T-cell (primary cell): ENCODE data around the gene ONECUT1. TPM values are rescaled to one million over a fixed set of nuclear protein-coding genes. Genes with fewer than 3 reads are reported as not detected.
A peak's percentile ranks its signal among the peaks of the same experiment; 100 is the strongest.

Experiments
- ATAC-seq, 4 experiments: fragments of 200-7000 bp in 3 of 4; fragments of 150-1000 bp in 1 of 4; cut with Tn5 transposase; replicated peaks in 1 of 4; 1 replicate in 3 of 4; 2 replicates in 1 of 4; pipeline ENCODE4 v1.10.0; 2021; ENCODE audit warnings: moderate library complexity in 3 of 4, mild to moderate bottlenecking in 2 of 4, moderate number of reproducible peaks in 1 of 4
- CTCF ChIA-PET, 2 donors: fragments of 300-600 bp; sonication (Branson Sonifier 250); formaldehyde crosslinking; loops; one replicate each; lab custom pipeline; 2022; ENCODE audit warnings: antibody characterized with exemption in 2 of 2; lab: Charles Lee
- POLR2A ChIA-PET, 2 donors: fragments of 300-600 bp; sonication (Branson Sonifier 250); formaldehyde crosslinking; loops; one replicate each; lab custom pipeline; 2022; ENCODE audit warnings: antibody characterized with exemption in 2 of 2; lab: Charles Lee
- DNase-seq, 35 experiments: peaks; one replicate each; pipeline versions ENCODE4 v3.0.0 to v3.0.0-alpha.2; 2013 to 2023
- H3K27ac ChIP-seq: one replicate; pipeline ENCODE4 v1.5.1; 2013; ENCODE audit warnings: low read length
- H3K27me3 ChIP-seq, 2 experiments: replicated peaks in 1 of 2; 1 replicate in 1 of 2; 2 replicates in 1 of 2; pipeline versions ENCODE4 v1.6.1 to v1.7.0; 2013; ENCODE audit warnings: low read length in 1 of 2, mixed read lengths in 1 of 2; ENCODE audit not compliant: control insufficient read depth in 2 of 2, insufficient read depth in 2 of 2; ENCODE audit errors: extremely low read depth in 1 of 2
- H3K36me3 ChIP-seq, 2 donors: 1 replicate in 1 of 2; 2 replicates in 1 of 2; pipeline versions ENCODE4 v1.6.1 to v1.7.0; 2013; ENCODE audit warnings: low read length in 1 of 2; ENCODE audit not compliant: control insufficient read depth in 2 of 2, insufficient read depth in 1 of 2; ENCODE audit errors: extremely low read depth in 1 of 2
- H3K4me1 ChIP-seq, 2 experiments: 1 replicate in 1 of 2; 2 replicates in 1 of 2; pipeline versions ENCODE4 v1.6.1 to v1.7.0; 2013; ENCODE audit warnings: low read length in 2 of 2, mixed read lengths in 1 of 2; ENCODE audit not compliant: insufficient read depth in 2 of 2, control insufficient read depth in 1 of 2; ENCODE audit errors: extremely low read depth in 1 of 2
- H3K4me3 ChIP-seq, 2 donors: 1 replicate in 1 of 2; 2 replicates in 1 of 2; pipeline versions ENCODE4 v1.5.1 to v1.7.0; 2013; ENCODE audit warnings: mild to moderate bottlenecking in 2 of 2, low read length in 1 of 2, moderate library complexity in 1 of 2; ENCODE audit not compliant: control insufficient read depth in 1 of 2; ENCODE audit errors: extremely low read depth in 1 of 2
- H3K9me3 ChIP-seq: 2 replicates; pipeline ENCODE4 v1.7.0; 2013
- H3K27ac Mint-ChIP-seq, 2 donors: one replicate each; pipeline ENCODE4 v1.8.0; 2020 to 2021; ENCODE audit warnings: mild to moderate bottlenecking in 2 of 2, mixed read lengths in 2 of 2
- H3K27me3 Mint-ChIP-seq, 2 donors: one replicate each; pipeline ENCODE4 v1.8.0; 2021 to 2022; ENCODE audit warnings: mixed read lengths in 2 of 2
- H3K36me3 Mint-ChIP-seq: one replicate; pipeline ENCODE4 v1.8.0; 2021; ENCODE audit warnings: mixed read lengths
- H3K4me1 Mint-ChIP-seq, 3 donors: one replicate each; pipeline ENCODE4 v1.8.0; 2020 to 2022; ENCODE audit warnings: mixed read lengths in 3 of 3, mild to moderate bottlenecking in 1 of 3
- H3K4me3 Mint-ChIP-seq, 3 donors: one replicate each; pipeline ENCODE4 v1.8.0; 2020 to 2022; ENCODE audit warnings: mild to moderate bottlenecking in 3 of 3, mixed read lengths in 3 of 3, moderate library complexity in 3 of 3
- H3K9me3 Mint-ChIP-seq, 3 donors: one replicate each; pipeline ENCODE4 v1.8.0; 2020 to 2022; ENCODE audit warnings: mixed read lengths in 3 of 3
- WGBS: methylation state at CpG from one replicate; pipeline ENCODE4 v1.1.5; 2013; ENCODE audit warnings: missing lambda C conversion rate; ENCODE audit not compliant: insufficient coverage; 5-methylcytosine and 5-hydroxymethylcytosine counted together
- total RNA-seq, 35 experiments: library from RNA in 6 of 35; stranded (reverse) in 6 of 35; fragments of 120-200 nt in 1 of 35; gene quantifications; one replicate each; pipeline versions ENCODE4 v1.2.1 to v1.2.4 and lab custom pipeline; 2013 to 2026

Gene ONECUT1
- total RNA-seq, 5 donors from 2014 or later (not counting 1 experiment from before 2014, with no cell fraction given): 0.13 TPM; not detected in 4

- Histone ChIP-seq H3K36me3 (no peaks in the 10 kb centered on the region), H3K27ac (peak overlapping the region; percentile 22), H3K4me3 (no peak overlapping the region), H3K27me3 (no peaks in the 10 kb centered on the region), H3K4me1 (peaks cover 9 to 15% of the 10 kb centered on the region in 2 experiments), H3K9me3 (no peaks in the 10 kb centered on the region)
- H3K9me3 Mint-ChIP-seq: no peaks in the 10 kb centered on the region
- WGBS: no CpG with 5 or more reads among the region's 4 CpGs
- no peaks in the 10 kb centered on the region for H3K27me3 Mint-ChIP-seq
- H3K36me3 Mint-ChIP-seq: no peaks in the 10 kb centered on the region
- CTCF ChIA-PET: interaction anchor here (0.6 kb wide), 4 partner anchors 20 to 559 kb away, joined by 3 to 4 read pairs (median 4); no protein-coding TSS in a partner anchor
- ATAC-seq: peak; percentile 94 to 100 (median 98)
- peak overlapping the region; percentile 82 to 90 for H3K27ac Mint-ChIP-seq
- POLR2A ChIA-PET: interaction anchor here in 1 of 2 donors (0.6 kb wide), 1 partner anchor 54 kb away, joined by 3 read pairs; no protein-coding TSS in a partner anchor
- peak; percentile 7 to 79 (median 40) for DNase-seq
- H3K4me3 Mint-ChIP-seq: peak overlapping the region in 2 of 3 donors; percentile 3 to 53
- H3K4me1 Mint-ChIP-seq: peaks cover 13 to 24% (median 21%) of the 10 kb centered on the region in 3 donors
Observed at GRCh38 chr15:52730173-52730572, 60.0 kb downstream of the ONECUT1 start.

GRCh38 chr15:52728899-52729298, 61.2 kb downstream of the ONECUT1 start:
- peaks cover 13 to 24% (median 21%) of the 10 kb centered on the region in 3 donors for H3K4me1 Mint-ChIP-seq
- H3K36me3 Mint-ChIP-seq: no peaks in the 10 kb centered on the region
- WGBS: no CpG with 5 or more reads among the region's 2 CpGs
- H3K36me3 ChIP-seq: no peaks in the 10 kb centered on the region
- H3K27ac Mint-ChIP-seq: no peak overlapping the region
- no peak overlapping the region for H3K4me3 ChIP-seq
- DNase-seq (no peak), ATAC-seq (no peak)
- no peaks in the 10 kb centered on the region for H3K27me3 ChIP-seq
- no peaks in the 10 kb centered on the region for H3K9me3 Mint-ChIP-seq
- H3K9me3 ChIP-seq: no peaks in the 10 kb centered on the region
- POLR2A ChIA-PET: no interaction called here
- CTCF ChIA-PET: interaction anchor here in 1 of 2 donors (0.6 kb wide), 1 partner anchor 55 kb away, joined by 3 read pairs; no protein-coding TSS in a partner anchor
- no peak overlapping the region for H3K4me3 Mint-ChIP-seq
- H3K4me1 ChIP-seq: peaks cover 9 to 15% of the 10 kb centered on the region in 2 experiments
- H3K27ac ChIP-seq: no peak overlapping the region
- H3K27me3 Mint-ChIP-seq: no peaks in the 10 kb centered on the region

GRCh38 chr15:52727815-52728214, 62.3 kb downstream of the ONECUT1 start:
- H3K4me1 ChIP-seq: peaks cover 9 to 15% of the 10 kb centered on the region in 2 experiments
- H3K27me3 Mint-ChIP-seq: no peaks in the 10 kb centered on the region
- no peaks in the 10 kb centered on the region for H3K36me3 ChIP-seq
- ATAC-seq: no peak
- WGBS: no CpG with 5 or more reads among the region's 3 CpGs
- no peak overlapping the region for H3K4me3 Mint-ChIP-seq
- no peak for DNase-seq
- no peak overlapping the region for H3K27ac ChIP-seq
- peaks cover 13 to 24% (median 21%) of the 10 kb centered on the region in 3 donors for H3K4me1 Mint-ChIP-seq
- peak overlapping the region in 1 of 2 donors; percentile 44 for H3K27ac Mint-ChIP-seq
- no peaks in the 10 kb centered on the region for H3K9me3 ChIP-seq
- ChIA-PET CTCF (no interaction called here), POLR2A (no interaction called here)
- H3K27me3 ChIP-seq: no peaks in the 10 kb centered on the region
- H3K4me3 ChIP-seq: no peak overlapping the region
- no peaks in the 10 kb centered on the region for H3K36me3 Mint-ChIP-seq
- H3K9me3 Mint-ChIP-seq: no peaks in the 10 kb centered on the region

- WGBS: no CpG with 5 or more reads among the region's 2 CpGs
- Histone ChIP-seq H3K27ac (no peak overlapping the region), H3K27me3 (no peaks in the 10 kb centered on the region), H3K4me3 (no peak overlapping the region), H3K4me1 (peaks cover 9 to 15% of the 10 kb centered on the region in 2 experiments), H3K9me3 (no peaks in the 10 kb centered on the region), H3K36me3 (no peaks in the 10 kb centered on the region)
- Mint-ChIP-seq H3K36me3 (no peaks in the 10 kb centered on the region), H3K9me3 (no peaks in the 10 kb centered on the region), H3K4me3 (no peak overlapping the region), H3K4me1 (peaks cover 13 to 23% (median 21%) of the 10 kb centered on the region in 3 donors), H3K27ac (no peak overlapping the region), H3K27me3 (no peaks in the 10 kb centered on the region)
- POLR2A ChIA-PET: no interaction called here
- ATAC-seq (no peak), DNase-seq (no peak)
- CTCF ChIA-PET: interaction anchor here in 1 of 2 donors (1.0 kb wide), 1 partner anchor 9 kb away, joined by 4 read pairs; no protein-coding TSS in a partner anchor
Observed at GRCh38 chr15:52726195-52726594, 63.9 kb downstream of the ONECUT1 start.

GRCh38 chr15:52718551-52718950, 71.6 kb downstream of the ONECUT1 start:
- Mint-ChIP-seq H3K27me3 (no peaks in the 10 kb centered on the region), H3K9me3 (no peaks in the 10 kb centered on the region), H3K27ac (no peak overlapping the region), H3K4me3 (no peak overlapping the region), H3K36me3 (no peaks in the 10 kb centered on the region), H3K4me1 (no peaks in the 10 kb centered on the region)
- Histone ChIP-seq H3K36me3 (no peaks in the 10 kb centered on the region), H3K4me3 (no peak overlapping the region), H3K4me1 (no peaks in the 10 kb centered on the region), H3K9me3 (no peaks in the 10 kb centered on the region), H3K27ac (no peak overlapping the region), H3K27me3 (peaks cover 0 to 2% of the 10 kb centered on the region in 2 experiments)
- no peak for ATAC-seq
- DNase-seq: no peak
- ChIA-PET POLR2A (interaction anchor here in 1 of 2 donors (0.7 kb wide), 1 partner anchor 426 kb away, joined by 3 read pairs; no protein-coding TSS in a partner anchor), CTCF (interaction anchor here in 1 of 2 donors (0.6 kb wide), 2 partner anchors 55 to 63 kb away, joined by 3 read pairs; no protein-coding TSS in a partner anchor)
- WGBS: no CpG with 5 or more reads among the region's 2 CpGs

- H3K9me3 Mint-ChIP-seq: no peaks in the 10 kb centered on the region
- H3K4me1 Mint-ChIP-seq: no peaks in the 10 kb centered on the region
- no peaks in the 10 kb centered on the region for H3K4me1 ChIP-seq
- H3K4me3 ChIP-seq: no peak overlapping the region
- H3K9me3 ChIP-seq: no peaks in the 10 kb centered on the region
- H3K36me3 Mint-ChIP-seq: no peaks in the 10 kb centered on the region
- H3K27ac ChIP-seq: no peak overlapping the region
- H3K27me3 Mint-ChIP-seq: no peaks in the 10 kb centered on the region
- H3K27me3 ChIP-seq: peaks cover 0 to 2% of the 10 kb centered on the region in 2 experiments
- H3K36me3 ChIP-seq: no peaks in the 10 kb centered on the region
- ATAC-seq (no peak), DNase-seq (no peak)
- CTCF ChIA-PET: no interaction called here
- H3K4me3 Mint-ChIP-seq: no peak overlapping the region
- WGBS: no CpG with 5 or more reads among the region's 6 CpGs
- no peak overlapping the region for H3K27ac Mint-ChIP-seq
- POLR2A ChIA-PET: interaction anchor here in 1 of 2 donors (0.7 kb wide), 1 partner anchor 426 kb away, joined by 3 read pairs; no protein-coding TSS in a partner anchor
Observed at GRCh38 chr15:52717924-52718323, 72.2 kb downstream of the ONECUT1 start.
